Suprapubic skin (tissue), 4 donors: ENCODE data around the gene ANKRD34C.

Experiments used
- POLR2A ChIP-seq, 2 donors: fragments of 450-650 bp; IDR thresholded peaks; one replicate each; pipeline ENCODE4 v1.6.1; 2017; ENCODE audit warnings: antibody characterized with exemption in 2 of 2, mild to moderate bottlenecking in 2 of 2, moderate library complexity in 2 of 2
- POLR2AphosphoS5 ChIP-seq, 3 donors: sonication (generic); formaldehyde crosslinking; IDR thresholded peaks; one replicate each; pipeline ENCODE4 v1.6.1; 2017; ENCODE audit warnings: antibody characterized with exemption in 3 of 3
- TF ChIP-seq, protein P1 (sequence below), 2 donors: fragments of 200-600 bp in 1 of 2; fragments of 450-650 bp in 1 of 2; sonication (generic) in 1 of 2; IDR thresholded peaks; one replicate each; pipeline ENCODE4 v1.5.1; 2016 to 2019; ENCODE audit warnings: antibody characterized with exemption in 2 of 2, mild to moderate bottlenecking in 1 of 2, moderate library complexity in 1 of 2

DNA sequence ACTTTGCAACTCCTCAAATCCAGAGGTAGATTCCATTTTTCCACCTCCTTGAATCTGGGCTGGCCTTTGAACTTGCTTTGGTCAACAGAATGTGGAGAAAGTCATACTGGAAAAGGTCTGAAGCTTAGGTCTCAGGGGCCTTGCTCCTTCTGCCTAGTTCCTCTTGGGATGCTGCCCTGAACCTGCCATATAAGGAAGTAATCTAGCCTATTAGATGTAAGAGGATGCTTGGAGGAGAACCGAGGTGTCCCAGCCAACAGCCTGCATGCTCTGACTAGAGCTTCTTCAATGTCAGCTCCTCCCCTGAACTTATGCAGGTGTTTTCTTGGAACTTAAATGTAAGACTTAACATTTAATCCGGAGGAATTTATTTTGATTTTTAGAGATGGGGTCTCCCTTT is 26.4 kb downstream of the ANKRD34C start:
- TF ChIP-seq, protein P1, sequence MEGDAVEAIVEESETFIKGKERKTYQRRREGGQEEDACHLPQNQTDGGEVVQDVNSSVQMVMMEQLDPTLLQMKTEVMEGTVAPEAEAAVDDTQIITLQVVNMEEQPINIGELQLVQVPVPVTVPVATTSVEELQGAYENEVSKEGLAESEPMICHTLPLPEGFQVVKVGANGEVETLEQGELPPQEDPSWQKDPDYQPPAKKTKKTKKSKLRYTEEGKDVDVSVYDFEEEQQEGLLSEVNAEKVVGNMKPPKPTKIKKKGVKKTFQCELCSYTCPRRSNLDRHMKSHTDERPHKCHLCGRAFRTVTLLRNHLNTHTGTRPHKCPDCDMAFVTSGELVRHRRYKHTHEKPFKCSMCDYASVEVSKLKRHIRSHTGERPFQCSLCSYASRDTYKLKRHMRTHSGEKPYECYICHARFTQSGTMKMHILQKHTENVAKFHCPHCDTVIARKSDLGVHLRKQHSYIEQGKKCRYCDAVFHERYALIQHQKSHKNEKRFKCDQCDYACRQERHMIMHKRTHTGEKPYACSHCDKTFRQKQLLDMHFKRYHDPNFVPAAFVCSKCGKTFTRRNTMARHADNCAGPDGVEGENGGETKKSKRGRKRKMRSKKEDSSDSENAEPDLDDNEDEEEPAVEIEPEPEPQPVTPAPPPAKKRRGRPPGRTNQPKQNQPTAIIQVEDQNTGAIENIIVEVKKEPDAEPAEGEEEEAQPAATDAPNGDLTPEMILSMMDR (IDR thresholded peaks at IDR 0.05) = no peak
- TF ChIP-seq POLR2A (IDR thresholded peaks at IDR 0.05) (no peak), POLR2AphosphoS5 (IDR thresholded peaks at IDR 0.05) (no peak)
